ENCODE results near the gene LYST.

DNA sequence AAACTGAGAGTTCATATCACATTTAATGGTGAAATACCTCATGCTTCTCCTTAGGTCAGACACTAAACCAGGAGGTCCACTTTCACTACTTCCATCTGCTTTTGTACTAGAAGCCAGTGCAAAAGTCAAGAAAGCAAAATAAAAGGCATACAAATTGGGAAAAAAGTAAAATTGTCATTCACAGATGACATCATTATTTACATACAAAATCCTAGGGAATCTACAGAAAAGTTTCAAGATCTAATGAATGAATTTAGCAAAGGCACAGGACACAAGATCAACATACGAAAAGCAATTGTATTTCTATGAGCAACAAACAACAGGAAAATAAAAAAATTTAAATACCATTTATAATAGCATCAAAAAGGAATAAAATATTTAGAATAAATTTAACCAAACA is 41.5 kb downstream of the LYST start:
- no peak for TF ChIP-seq CTCF (conservative IDR thresholded peaks at IDR 0.05; ENCODE audit: low read length)
- TF ChIP-seq EZH2phosphoT487 (IDR thresholded peaks at IDR 0.05; ENCODE audit: borderline replicate concordance): no peak
